Activated naive CD8-positive, alpha-beta T cell treated with anti-CD3 and anti-CD28 coated beads for 36 hours (primary cell): ENCODE results near the gene LMNA. TPM values are rescaled to one million over a fixed set of nuclear protein-coding genes. Genes with fewer than 3 reads are reported as not detected.
"Not testable (repeated sequence)": the region's sequence is repeated elsewhere in the genome, so short reads cannot be mapped to it uniquely, and the experiment has no call there.

Source experiments
- DNase-seq: peaks from one replicate; pipeline ENCODE4 v3.0.0; 2021
- H3K27ac Mint-ChIP-seq: one replicate; pipeline ENCODE4 v1.8.0; 2022; ENCODE audit warnings: mild to moderate bottlenecking, moderate library complexity, mixed read lengths
- H3K27me3 Mint-ChIP-seq: one replicate; pipeline ENCODE4 v1.8.0; 2022; ENCODE audit warnings: mild to moderate bottlenecking, mixed read lengths
- H3K36me3 Mint-ChIP-seq: one replicate; pipeline ENCODE4 v1.8.0; 2021; ENCODE audit warnings: mild to moderate bottlenecking, mixed read lengths
- H3K4me1 Mint-ChIP-seq: one replicate; pipeline ENCODE4 v1.8.0; 2021; ENCODE audit warnings: mixed read lengths
- H3K4me3 Mint-ChIP-seq: one replicate; pipeline ENCODE4 v1.8.0; 2022; ENCODE audit warnings: mild to moderate bottlenecking, moderate library complexity, mixed read lengths
- H3K9me3 Mint-ChIP-seq: one replicate; pipeline ENCODE4 v1.8.0; 2022; ENCODE audit warnings: mixed read lengths
- total RNA-seq, 2 experiments: library from RNA; stranded (reverse); gene quantifications; one replicate each; pipeline ENCODE4 v1.2.3, GENCODE V29; 2021

LMNA gene
- total RNA-seq, 2 experiments from 2014 or later = 32.3 to 37.8 TPM

DNA sequence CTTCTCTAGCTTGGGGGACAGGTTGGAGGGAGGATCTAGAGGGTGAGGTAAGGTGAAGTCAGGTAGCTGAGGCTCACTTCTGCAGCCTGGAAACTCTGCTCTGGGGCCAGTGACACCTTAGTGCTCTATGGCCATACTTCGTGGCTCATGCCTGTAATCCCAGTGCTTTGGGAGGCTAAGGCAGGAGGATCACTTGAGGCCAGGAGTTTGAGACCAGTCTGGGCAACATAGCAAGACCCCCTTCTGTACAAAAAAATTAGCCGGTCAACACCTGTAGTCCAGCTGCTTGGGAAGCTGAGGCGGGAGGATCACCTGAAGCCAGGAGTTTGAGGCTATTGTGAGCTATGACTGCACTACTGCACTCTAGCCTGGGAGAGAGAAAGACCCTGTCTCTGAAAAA is 5.8 kb downstream of the LMNA start:
- peaks cover 24% of the 10 kb centered on the region for H3K27me3 Mint-ChIP-seq
- peaks cover 8% of the 10 kb centered on the region for H3K36me3 Mint-ChIP-seq
- H3K9me3 Mint-ChIP-seq = no peaks in the 10 kb centered on the region
- DNase-seq = no peak
- no peak overlapping the region for H3K4me3 Mint-ChIP-seq
- peaks cover 49% of the 10 kb centered on the region for H3K4me1 Mint-ChIP-seq
- H3K27ac Mint-ChIP-seq = no peak overlapping the region

DNA sequence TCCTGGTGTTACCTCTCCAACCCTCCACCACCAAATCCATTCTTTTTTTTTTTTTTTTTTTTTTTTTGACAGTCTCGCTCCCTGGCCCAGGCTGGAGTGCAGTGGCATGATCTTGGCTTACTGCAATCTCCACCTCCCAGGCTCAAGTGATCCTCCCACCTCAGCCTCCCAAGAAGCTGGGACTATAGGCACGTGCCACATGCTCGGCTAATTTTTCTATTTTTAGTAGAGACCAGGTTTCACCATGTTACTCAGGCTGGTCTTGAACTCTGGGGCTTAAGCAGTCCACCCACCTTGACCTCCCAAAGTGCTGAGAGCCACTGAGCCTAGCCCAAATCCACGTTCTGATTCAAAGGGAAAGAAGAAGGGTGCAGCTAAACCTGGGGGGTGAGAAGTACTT is 6.5 kb downstream of the LMNA start:
- Mint-ChIP-seq H3K27me3 (peaks cover 22% of the 10 kb centered on the region), H3K4me1 (peaks cover 50% of the 10 kb centered on the region)
- not testable (repeated sequence) for H3K27ac Mint-ChIP-seq, H3K9me3 Mint-ChIP-seq, DNase-seq, H3K4me3 Mint-ChIP-seq, H3K36me3 Mint-ChIP-seq

DNA sequence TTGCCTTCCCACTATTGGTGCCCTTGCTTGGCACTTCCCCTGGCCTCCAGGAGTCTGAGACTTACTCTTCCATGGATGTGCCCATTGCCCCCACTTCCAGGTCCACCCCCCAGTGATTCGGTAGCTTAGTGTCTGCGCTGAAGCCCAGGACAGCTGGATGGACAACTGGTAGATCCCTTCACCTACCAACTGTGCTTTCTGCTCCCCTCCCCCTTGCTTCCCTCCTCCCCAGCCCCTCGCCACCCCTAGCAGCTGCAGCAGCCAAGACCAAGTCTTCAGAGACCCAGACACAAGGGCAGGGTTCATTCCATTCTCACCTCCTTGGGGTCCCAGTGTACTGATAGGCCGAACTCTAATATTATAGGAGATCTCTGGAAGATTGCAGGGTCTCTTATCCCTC is 6.9 kb downstream of the LMNA start:
- Mint-ChIP-seq H3K4me3 (no peak overlapping the region), H3K27me3 (peaks cover 17% of the 10 kb centered on the region), H3K27ac (no peak overlapping the region), H3K4me1 (peaks cover 50% of the 10 kb centered on the region), H3K9me3 (no peaks in the 10 kb centered on the region), H3K36me3 (peaks cover 8% of the 10 kb centered on the region)
- no peak for DNase-seq

DNA sequence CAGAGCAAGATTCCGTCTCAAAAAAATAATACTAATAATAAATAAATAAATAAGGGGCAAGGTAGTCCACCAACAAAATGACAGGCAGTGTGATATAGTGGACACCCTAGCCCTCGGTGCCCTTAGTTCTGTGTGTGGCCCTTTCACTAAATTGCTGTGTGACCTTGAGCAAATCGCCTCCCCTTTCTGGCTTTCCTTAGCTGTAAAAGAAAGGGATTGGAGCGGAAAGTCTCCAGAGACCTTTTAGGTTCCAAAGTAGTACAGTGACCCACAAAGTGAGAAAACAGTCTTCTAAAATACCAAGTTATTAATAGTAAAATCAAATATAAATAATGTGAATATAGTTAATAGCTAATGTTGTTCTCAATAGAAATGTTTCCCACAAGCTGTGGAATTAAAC is 7.6 kb downstream of the LMNA start:
- no peaks in the 10 kb centered on the region for H3K9me3 Mint-ChIP-seq
- no peak overlapping the region for H3K27ac Mint-ChIP-seq
- no peak overlapping the region for H3K4me3 Mint-ChIP-seq
- peaks cover 52% of the 10 kb centered on the region for H3K4me1 Mint-ChIP-seq
- H3K36me3 Mint-ChIP-seq = peaks cover 6% of the 10 kb centered on the region
- DNase-seq = no peak
- H3K27me3 Mint-ChIP-seq = peaks cover 15% of the 10 kb centered on the region

DNA sequence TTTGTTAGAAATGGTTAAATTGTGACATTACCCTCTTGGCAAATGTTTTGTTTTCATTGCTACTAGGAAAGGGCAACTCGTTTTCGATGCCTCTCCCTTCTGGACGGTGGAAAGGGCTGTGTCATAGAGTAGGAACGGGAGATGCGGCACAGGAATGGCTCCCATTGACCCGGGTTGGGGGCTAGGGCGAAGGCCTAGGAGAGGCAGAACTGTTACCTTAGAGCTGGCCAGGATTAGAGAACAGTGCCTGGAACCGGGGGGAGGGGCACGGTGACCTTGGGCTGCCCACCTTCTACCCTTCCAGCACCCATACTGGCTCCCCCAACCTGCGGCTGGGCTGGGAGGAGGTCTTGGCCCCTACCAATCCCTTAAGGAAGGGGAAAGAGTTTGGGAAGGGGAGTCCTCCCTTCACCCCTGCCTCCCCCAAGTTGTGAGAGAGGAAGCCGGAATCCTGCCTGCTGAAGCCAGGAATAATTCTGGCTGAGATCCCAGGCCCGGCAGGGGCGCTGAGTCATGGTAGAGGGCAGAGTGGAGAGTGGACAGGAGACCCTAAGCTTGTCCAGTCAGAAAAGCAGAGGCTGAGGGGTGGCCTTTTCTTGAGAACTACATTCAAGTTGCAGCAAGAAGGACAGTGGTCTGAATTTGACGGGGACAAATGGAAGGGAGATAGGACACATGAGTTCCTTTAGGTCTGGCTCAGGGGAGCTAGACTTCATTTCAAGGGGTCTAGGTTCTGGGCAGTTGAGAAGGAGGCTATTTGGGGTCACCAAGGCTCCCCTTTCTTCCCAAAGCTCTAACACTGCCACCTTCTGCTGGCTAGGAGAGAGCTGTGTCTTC is 8.2 kb downstream of the LMNA start:
- H3K27me3 Mint-ChIP-seq = peaks cover 15% of the 10 kb centered on the region
- peaks cover 59% of the 10 kb centered on the region for H3K4me1 Mint-ChIP-seq
- H3K9me3 Mint-ChIP-seq = no peaks in the 10 kb centered on the region
- H3K27ac Mint-ChIP-seq = no peak overlapping the region
- no peak overlapping the region for H3K4me3 Mint-ChIP-seq
- DNase-seq = no peak
- peaks cover 6% of the 10 kb centered on the region for H3K36me3 Mint-ChIP-seq

DNA sequence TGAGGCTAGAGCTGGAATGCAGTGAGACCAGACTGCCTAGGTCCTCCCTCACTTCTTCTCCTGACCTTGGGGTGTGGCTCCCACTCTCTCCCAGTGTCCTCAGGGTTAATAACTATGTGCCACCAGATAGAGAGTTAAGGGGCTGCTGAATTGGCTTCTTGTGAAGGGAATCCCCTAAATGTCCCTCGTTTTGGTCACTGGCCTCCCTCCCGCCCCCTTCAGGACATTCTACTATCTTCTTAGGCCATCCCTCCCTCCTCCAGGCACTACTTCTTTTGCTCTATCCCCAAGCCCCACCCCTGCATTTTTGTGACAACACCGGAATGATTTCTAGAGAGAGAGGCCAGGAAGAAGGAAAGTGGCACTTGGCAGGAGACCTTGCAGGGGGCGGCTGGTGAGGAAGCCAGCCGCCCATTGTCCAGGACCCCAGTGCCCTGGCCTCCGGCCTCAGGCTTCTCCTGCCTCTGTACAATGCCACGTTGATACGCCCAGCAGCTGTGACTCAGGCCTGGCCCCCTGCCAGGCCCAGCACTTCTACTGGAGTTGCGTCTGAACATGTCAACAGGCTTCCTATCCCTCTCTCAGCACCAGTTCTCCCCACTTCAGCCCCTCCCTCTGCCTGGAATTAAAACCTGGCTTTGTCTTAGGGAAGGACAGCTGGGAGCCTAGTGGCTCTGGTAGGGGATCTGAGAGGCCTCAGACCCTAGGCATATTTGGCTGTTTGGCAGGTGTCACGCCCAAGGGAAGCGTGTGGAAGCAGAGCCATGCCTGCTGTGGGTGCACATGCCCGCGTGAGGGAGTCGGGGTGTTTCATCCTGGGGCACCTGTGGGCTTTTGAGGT is 9.1 kb downstream of the LMNA start:
- Mint-ChIP-seq H3K27ac (no peak overlapping the region), H3K36me3 (peaks cover 2% of the 10 kb centered on the region), H3K4me1 (peaks cover 63% of the 10 kb centered on the region), H3K27me3 (peaks cover 15% of the 10 kb centered on the region), H3K9me3 (no peaks in the 10 kb centered on the region), H3K4me3 (peak overlapping the region; percentile 11)
- DNase-seq = peak; percentile 67

DNA sequence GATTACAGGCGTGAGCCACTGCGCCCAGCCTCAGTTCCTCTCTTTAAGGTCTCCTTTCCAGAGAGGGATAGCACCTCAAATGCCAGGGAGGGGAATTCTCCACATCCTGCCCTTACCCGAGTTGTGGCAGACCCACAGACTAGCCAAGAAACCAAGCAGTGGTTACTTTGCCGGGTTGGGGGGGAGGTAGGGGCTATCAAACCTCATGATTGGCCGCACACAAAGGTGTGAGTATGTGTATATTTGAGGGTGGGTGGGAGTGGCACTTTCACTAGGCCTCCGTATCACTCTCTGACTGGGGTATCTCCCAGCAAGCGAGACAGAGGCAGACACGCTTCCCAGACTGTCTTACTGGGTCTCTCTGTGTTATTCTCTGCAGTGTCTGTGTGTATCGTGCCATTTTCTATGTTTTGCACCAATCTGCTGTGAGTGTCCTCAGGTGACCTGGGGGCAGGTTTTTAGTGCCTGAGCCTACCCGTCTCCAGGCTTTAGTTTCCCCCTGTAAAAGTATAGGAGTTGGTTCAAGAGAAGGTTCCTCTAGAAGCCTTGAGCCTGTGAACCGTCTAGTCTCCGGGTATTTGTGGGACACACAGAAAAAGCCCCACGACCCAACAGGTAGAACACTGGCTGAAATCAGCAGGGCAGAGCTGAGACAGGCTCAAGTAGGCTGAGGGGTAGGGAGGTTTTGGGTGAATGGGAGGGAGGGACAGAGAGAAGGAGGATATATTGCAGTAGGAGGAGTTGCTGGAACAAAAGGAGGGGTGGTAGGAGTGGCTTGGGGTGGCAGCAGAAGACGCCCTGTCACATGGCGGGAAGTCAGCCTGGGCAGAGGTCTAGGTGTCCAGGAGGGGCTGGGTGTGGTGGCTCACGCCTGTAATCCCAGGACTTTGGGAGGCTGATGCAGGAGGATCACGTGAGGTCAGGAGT is 10.3 kb downstream of the LMNA start:
- Mint-ChIP-seq H3K27ac (peak overlapping the region; percentile 78), H3K4me1 (peaks cover 72% of the 10 kb centered on the region), H3K27me3 (peaks cover 17% of the 10 kb centered on the region), H3K4me3 (peak overlapping the region; percentile 29), H3K9me3 (no peaks in the 10 kb centered on the region), H3K36me3 (peaks cover 2% of the 10 kb centered on the region)
- DNase-seq = peak; percentile 36

DNA sequence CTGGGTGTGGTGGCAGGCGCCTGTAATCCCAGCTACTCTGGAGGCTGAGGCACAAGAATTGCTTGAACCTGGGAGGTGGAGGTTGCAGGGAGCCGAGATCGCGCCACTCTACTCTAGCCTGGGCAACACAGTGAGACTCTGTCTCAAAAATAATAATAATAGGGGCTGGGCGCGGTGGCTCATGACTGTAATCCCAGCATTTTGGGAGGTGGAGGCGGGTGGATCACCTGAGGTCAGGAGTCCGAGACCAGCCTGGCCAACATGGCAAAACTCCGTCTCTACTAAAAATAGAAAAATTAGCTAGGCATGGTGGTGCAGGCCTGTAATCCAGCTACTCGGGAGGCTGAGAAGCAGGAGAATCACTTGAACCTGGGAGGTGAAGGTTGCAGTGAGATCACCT is 11.0 kb downstream of the LMNA start:
- DNase-seq, H3K4me3 Mint-ChIP-seq, H3K27me3 Mint-ChIP-seq, H3K27ac Mint-ChIP-seq, H3K9me3 Mint-ChIP-seq, H3K36me3 Mint-ChIP-seq: not testable (repeated sequence)
- peaks cover 69% of the 10 kb centered on the region for H3K4me1 Mint-ChIP-seq

DNA sequence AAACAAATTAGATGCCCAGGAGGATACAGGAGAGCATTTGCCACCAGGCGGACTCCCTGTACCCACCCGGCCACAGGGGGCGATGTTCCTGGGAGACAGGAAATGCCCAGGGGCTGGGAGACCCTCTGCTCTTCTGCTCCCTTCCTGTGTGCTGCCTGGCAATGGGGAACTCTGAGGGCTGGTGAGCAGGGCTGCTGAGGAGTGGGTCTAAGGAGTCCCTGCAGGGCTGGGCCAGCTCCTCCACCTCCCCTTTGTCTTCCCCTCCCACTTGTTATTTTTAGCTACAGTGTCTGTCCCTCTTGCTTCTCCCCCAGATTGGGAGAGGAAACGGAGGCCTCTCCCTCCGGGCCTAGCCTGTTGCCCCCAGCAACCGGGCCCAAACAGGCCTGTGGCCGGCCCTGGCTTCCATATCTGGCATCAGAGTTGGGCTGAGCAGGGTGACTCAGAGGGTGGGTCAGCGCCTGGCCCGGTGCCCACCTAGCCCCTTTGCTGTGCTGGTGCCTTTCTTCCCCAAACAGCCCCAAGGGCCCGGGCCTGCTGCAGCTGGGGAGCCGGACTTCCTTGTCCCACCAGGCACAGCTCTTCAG is 11.6 kb downstream of the LMNA start:
- Mint-ChIP-seq H3K4me1 (peaks cover 68% of the 10 kb centered on the region), H3K9me3 (no peaks in the 10 kb centered on the region), H3K27ac (peak overlapping the region; percentile 80), H3K4me3 (peak overlapping the region; percentile 45), H3K36me3 (peaks cover 2% of the 10 kb centered on the region), H3K27me3 (peaks cover 8% of the 10 kb centered on the region)
- peak; percentile 80 for DNase-seq

DNA sequence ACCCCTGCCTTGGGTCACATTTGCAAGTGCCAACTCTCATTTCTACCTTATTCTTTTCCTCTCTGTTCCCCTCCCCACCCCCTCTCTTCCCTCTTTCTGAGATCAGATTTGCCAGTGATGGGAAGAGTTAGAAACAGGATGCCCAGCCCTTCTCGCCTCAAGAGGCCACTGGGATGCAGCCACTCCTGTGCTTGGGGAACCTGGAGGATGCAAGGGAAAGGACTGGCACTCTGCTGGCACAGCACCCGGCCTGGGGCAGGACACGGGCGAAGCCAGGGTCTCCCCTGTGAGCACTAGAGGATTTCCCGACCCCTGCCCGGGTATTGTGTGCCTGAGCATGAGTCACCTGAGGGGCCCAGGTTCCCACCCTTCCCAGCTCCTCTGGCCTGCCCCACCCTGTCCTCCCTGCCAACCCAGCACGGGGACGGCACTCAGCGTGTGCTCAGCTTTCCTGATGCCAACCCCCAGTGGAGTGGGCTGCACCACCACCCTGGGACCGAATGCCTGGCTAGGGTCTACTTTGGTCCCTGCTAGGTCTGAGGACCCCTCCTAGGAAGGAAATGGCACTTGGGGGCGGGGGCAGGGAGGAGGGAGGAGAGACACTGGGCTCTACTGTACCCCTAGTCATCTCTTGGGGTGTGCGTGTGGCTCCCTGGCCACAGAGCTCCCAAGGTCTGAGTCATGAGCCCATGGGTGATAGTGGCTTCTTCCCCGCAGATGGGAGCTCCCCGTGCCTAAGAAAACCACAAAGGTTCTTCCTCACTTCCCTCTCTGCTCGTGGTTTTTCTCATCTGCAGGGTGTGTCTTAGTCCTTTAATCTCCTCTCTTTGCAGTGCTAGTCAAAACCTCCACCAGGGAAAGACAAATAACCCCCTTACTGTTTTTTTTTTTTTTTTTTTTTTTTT is 12.4 kb downstream of the LMNA start:
- Mint-ChIP-seq H3K36me3 (peaks cover 4% of the 10 kb centered on the region), H3K4me3 (peak overlapping the region; percentile 45), H3K27ac (peak overlapping the region; percentile 80), H3K9me3 (no peaks in the 10 kb centered on the region), H3K4me1 (peaks cover 68% of the 10 kb centered on the region), H3K27me3 (peaks cover 8% of the 10 kb centered on the region)
- DNase-seq = peak; percentile 87

DNA sequence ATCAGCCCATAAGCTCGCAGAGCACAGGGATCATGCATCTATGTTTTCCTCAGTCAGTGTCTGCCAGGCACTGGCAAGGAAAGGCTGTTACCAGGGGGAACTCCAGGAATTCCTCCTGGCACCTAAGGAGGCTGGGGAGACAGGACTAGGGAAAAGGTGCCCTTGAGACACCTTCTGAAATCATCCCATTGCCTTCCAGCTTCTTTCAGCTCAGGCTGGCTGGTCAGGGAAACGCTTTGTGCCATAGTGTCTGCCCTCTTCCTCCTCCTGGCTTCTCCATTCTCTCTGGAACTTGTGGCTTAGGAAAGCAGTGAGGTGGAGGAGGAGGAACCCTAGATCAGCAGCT is 13.8 kb downstream of the LMNA start:
- Mint-ChIP-seq H3K27me3 (peaks cover 3% of the 10 kb centered on the region), H3K27ac (peak overlapping the region; percentile 8), H3K36me3 (peaks cover 3% of the 10 kb centered on the region), H3K4me1 (peaks cover 64% of the 10 kb centered on the region), H3K9me3 (no peaks in the 10 kb centered on the region), H3K4me3 (no peak overlapping the region)
- DNase-seq = no peak

DNA sequence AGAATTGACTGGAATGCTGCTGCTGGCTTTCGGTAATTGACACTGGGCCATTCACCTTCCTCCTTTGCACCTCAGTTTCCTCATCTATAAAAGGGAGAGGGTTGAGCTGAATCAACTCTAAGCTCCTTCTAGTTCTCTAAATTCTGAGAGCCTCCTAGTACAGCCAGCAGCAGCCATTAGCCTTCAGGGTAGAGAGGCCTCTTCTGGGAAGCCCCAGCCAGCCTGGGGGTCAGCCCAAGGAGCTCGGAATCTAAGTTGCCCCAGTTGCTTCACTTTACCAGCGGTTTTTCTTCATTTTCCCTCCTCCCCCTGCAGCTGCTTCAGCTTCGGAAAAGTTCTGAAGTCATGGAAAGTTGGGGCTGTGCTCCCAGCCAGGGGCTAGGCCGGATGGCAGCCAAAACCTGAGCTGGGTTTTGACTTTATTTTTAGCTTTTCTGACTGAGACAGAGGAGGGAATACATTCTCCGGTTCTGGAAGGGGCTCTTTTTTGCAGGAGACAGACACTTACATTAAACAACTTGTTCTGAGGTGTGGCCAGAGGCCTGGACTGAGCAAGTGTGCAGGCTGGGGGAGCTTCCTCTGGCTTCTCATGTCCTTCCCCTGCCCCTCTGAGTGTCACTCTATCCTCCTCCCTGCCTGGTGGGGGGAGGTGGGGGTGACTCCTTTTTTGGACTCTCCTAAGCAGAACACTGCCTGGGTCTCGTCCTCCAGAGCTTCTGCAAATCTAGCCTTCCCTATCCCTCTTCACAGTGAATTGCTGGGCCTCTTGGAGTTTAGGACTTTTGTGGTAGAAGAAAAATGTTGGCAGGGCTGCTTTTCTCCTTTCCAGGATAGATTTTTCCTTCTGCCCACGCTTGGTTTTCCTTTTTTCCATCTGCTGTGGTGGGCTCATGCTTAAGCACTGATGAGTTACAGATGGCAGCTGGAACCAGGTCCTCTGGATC is 14.4 kb downstream of the LMNA start:
- no peak for DNase-seq
- H3K9me3 Mint-ChIP-seq = no peaks in the 10 kb centered on the region
- H3K36me3 Mint-ChIP-seq = peaks cover 3% of the 10 kb centered on the region
- peaks cover 3% of the 10 kb centered on the region for H3K27me3 Mint-ChIP-seq
- peaks cover 58% of the 10 kb centered on the region for H3K4me1 Mint-ChIP-seq
- H3K4me3 Mint-ChIP-seq = no peak overlapping the region
- peak overlapping the region; percentile 8 for H3K27ac Mint-ChIP-seq
